TTC549 (cell line): ENCODE measurements around the gene NUDT5.
"Not testable (repeated sequence)": the region's sequence is repeated elsewhere in the genome, so short reads cannot be mapped to it uniquely, and the experiment has no call there.

Experiments used
- FAIRE-seq: peaks from 2 replicates; lab custom pipeline; 2012; peaks lifted over from hg19 to GRCh38; lab: Jason Lieb, UNC

Gene NUDT5

GRCh38 chr10:12195603-12196506 lies at the start of gene NUDT5, which contains the start of gene CDC123:
Gene NUDT5, minus strand, starts transcription at chr10:12195891. Its CDS starts 9,600 bp downstream, at chr10:12186291.
Gene CDC123, plus strand, starts transcription at chr10:12196188. Its CDS starts 58 bp downstream, at chr10:12196246.
- FAIRE-seq: no peak

GRCh38 chr10:12243864-12244620 lies 48.4 kb upstream of the NUDT5 start:
- FAIRE-seq: no peak

DNA sequence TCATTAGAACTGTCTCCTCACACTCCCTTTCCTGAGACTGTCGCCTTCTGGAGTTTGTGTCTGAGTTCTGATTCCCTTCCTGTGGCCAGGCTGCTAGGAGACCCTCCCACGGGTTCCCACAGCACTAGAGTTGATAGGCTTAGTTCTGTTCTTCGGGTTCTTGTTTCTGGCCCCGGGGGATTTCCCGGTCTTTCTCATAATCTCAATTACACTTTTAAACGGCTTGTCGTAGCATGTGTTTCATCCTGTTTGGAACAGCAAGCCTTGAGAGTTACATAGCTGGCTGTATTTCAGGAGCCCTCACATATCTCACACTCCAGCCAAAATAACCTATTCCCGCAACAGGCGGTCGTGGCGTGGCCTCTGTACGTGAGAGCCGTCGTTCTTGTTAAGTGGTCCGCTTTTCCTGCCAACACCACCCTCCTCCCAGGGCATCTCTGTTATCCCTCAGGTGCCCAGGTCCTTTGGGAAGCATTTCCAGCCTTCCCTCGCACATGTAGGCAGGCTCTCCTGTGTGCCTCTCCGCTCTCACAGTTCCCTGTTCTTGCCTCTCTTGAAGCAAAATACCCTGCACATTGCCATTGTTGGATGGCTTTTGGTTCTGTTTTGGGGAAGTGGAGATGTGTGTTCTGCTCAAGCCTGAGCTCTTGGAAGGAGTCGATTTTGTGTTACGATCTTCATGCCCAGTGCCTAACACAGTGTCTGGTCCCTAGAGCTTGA lies 46.3 kb upstream of the NUDT5 start:
- no peak for FAIRE-seq

- FAIRE-seq: no peak
These were observed 43.1 kb upstream of the NUDT5 start for GRCh38 chr10:12238821-12239220.

- FAIRE-seq: no peak
These were observed 41.9 kb upstream of the NUDT5 start for GRCh38 chr10:12237265-12238220.

DNA sequence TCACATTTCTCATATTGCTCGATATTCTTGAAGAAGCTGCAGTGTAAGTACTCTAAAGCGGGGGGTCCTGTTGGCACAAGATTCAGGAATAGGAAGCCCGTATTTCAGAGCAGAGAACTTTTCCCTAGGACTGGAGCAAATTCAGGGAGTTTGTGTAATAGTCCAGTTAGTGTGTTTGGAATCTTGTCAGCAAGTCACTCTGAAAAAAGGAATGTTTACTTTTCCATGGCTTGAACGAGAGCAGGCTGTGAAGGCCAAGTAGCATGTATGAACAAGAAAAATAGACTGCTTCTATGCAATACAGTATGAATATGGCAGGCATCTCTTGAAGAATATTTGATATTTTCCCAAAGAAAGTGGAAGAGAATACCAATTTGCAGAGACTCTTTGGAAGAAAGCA lies 40.1 kb upstream of the NUDT5 start:
- no peak for FAIRE-seq

GRCh38 chr10:12235116-12235694 lies 39.5 kb upstream of the NUDT5 start:
- no peak for FAIRE-seq

GRCh38 chr10:12234687-12235086 lies 39.0 kb upstream of the NUDT5 start:
- FAIRE-seq: not testable (repeated sequence)

DNA sequence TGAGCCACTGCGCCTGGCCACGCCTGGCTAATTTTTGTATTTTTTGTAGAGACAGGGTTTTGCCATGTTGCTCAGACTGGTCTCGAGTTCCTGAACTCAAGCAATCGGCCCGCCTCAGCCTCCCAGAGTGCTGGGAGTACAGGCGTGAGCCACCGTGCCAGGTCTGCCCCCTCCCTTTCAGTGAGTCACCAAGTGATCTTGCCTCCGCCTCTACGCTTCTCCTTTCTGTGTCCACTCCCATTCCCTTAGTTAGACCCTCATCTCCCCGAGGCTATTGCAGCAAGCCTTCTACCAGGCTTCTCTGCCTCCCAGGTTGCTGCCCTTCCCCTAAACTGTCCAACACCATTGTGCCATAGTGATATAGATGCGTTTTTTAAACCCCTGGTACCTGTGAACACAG lies 33.2 kb upstream of the NUDT5 start:
- no peak for FAIRE-seq

DNA sequence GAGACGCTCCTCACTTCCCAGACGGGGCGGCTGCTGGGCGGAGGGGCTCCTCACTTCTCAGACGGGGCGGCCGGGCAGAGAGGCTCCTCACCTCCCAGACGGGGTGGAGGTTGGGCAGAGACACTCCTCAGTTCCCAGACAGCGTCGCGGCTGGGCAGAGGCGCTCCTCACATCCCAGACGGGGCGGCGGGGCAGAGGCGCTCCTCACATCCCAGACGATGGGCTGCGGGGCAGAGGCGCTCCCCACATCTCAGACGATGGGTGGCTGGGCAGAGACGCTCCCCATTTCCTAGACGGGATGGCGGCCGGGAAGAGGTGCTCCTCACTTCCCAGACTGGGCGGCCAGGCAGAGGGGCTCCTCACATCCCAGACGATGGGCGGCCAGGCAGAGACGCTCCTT lies 30.7 kb upstream of the NUDT5 start:
- not testable (repeated sequence) for FAIRE-seq

- FAIRE-seq: no peak
These were observed 29.8 kb upstream of the NUDT5 start for GRCh38 chr10:12225444-12225843.

DNA sequence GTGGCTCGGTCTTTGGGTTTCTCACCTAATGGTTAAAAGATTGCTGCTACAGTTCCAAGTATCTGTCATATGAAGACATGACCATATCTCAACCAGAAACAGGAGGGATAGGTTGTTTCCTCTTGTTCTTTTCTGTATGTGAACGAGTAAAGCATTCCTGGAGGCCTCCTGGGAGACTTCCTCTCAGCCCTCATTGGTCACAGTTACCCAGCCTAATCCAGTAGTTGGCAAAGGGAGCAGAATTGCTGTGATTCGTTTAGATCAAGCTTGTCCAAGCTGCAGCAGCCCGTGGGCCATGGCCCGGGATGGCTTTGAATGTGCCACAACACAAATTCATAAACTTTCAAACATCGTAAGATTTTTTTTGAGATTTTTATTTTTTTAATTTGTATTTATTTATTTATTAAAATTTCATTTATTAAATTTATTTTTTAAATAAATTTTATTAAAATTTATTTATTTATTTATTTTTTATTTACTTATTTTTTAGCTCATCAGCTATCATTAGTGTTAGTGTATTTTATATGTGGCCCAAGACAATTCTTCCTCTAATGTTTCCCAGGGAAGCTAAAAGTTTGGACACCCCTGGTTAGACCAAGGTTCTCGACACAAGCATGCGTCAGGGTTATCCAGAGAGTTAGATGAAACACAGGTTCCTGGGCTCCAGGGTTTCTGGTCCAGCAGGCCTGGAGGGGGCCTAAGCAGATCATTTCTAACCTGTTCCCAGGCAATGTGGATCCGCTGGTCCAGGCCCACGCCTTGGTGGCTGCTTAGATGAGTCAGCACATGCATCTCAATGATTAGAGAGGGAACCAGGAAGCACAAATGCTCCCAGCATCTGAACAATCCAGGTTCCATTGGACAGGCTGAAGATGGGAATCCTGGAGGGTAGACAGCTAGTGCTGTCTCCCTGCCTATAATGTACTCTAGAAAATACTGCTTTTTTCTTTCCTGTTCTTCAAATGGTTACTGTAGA lies 25.9 kb upstream of the NUDT5 start:
- FAIRE-seq: peak; percentile 17

GRCh38 chr10:12218991-12219390 lies 23.3 kb upstream of the NUDT5 start:
- FAIRE-seq: no peak

GRCh38 chr10:12214763-12215218 lies 19.1 kb upstream of the NUDT5 start:
- FAIRE-seq: no peak

GRCh38 chr10:12214093-12214492 lies 18.4 kb upstream of the NUDT5 start:
- no peak for FAIRE-seq

DNA sequence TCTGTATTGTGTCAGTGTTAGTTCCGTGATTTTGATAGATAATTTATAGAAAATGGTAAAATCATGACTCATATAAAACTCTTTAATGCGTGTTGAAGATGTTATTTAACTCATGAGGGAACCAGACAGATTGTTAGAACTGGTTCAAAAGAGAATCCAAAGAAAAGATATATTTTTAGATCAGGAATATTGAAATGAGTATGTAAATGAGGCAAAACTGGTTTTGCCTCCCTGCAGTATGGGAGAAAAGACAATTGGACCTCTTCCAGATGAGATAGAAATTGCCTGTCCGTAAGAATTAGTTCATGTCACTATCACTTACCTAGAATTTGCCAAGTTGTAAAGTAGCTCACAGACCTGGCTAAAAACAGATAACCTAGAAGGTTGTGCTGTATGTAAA lies 17.9 kb upstream of the NUDT5 start:
- no peak for FAIRE-seq

DNA sequence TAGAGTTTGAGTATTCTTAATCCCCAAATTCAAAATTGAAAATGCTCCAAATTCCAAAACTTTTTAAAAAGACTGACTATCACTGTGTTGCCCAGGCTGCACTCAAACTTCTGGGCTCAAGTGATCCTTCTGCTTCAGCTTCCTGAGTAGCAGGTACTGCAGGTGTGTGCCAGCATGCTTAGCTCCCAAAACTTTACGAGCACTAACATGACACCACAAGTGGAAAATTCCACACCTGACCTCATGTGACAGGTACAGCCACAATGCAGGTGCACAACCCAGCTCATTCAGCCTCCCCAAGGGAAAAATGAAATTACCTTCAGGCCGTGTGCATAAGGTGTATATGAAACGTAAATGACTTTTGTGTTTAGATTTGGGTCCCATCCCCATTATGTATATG lies 16.8 kb upstream of the NUDT5 start:
- no peak for FAIRE-seq

DNA sequence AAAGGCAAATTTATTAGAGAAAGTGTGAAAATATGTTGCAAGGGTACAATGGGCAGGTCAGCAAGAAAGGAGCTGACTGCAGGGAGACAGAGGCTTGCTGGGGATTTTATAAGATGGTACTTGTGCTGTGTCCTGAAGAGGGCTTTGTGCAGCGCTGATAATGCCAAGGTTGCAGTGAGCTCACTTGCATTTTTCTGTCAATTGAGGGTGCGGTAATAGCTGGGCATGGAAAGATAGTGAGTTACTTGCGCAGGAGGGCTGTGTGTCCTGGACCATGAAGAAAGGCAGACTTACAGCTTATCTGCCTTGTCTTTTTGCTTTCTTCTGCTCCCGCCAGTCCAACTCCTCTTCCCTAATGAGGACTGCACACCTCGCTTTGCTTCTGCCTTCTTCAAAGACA lies 12.8 kb upstream of the NUDT5 start:
- FAIRE-seq: no peak

DNA sequence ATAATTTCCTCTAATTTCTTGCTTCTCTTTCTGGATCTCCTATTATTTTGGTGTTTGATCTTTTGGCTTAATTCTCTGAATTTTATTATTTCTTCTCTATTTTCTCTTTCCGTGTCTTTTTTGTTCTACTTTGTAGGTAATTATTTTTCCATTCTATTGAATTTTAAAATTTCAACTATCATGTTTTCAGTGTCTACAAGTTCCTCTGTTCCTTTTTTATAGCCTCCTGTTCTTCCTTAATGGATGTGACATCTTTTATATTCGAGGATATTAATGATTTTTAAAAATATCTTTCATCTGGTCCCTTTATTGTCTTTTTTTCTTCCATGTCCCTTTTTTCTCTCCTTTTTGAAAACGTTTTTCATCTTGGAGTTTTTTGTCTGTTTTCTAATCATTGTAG lies 11.4 kb upstream of the NUDT5 start:
- no peak for FAIRE-seq

DNA sequence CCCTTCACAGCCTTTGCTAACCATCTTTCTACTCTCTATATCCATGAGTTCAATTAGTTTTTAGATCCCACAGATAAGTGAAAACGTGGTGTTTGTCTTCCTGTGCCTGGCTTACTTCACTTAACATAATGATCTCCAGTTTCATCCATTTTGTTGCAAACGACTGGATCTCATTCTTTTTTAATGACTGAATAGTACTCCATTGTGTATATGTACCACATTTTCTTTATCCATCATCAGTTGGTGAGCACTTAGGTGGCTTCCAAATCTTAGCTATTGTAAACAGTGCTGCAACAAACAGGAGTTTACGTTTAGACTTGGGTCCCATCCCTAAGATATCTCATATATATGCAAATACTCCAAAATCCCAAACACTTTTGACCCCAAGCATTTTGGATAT lies 9.4 kb upstream of the NUDT5 start:
- FAIRE-seq: no peak
